ENCODE results near the gene CMTM7.
A peak's percentile ranks its signal among the peaks of the same experiment; 100 is the strongest.
"Not testable (repeated sequence)": the region's sequence is repeated elsewhere in the genome, so short reads cannot be mapped to it uniquely, and the experiment has no call there.

Gene CMTM7

GRCh38 chr3:32460817-32461496, 69.3 kb downstream of the CMTM7 start:
- not testable (repeated sequence) for DNase-seq (ENCODE audit: low read depth)

GRCh38 chr3:32462191-32462986, 70.7 kb downstream of the CMTM7 start:
- not testable (repeated sequence) for DNase-seq (ENCODE audit: low read depth)

- DNase-seq (ENCODE audit: low read depth): not testable (repeated sequence)
Measured at GRCh38 chr3:32463415-32463814, 71.8 kb downstream of the CMTM7 start.

DNA sequence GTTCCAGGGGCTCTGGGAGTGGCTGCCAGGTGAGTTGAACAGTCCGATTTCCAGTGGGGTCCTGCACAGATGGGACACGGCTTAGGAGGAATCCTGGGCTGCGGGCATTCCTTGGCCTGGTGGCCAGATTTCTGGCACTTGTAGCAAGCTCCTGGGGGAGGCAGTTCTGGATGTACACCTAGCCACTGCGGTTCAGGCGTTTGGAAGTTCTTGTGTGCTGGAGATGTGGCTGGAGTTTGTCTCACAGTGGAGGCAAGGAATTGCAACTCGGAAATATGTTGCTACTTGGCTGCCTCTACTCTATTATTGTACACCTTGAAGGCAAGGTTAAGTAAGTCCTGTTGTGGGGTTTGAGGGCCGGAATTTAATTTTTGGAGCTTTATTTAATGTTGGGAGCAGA, 73.1 kb downstream of the CMTM7 start:
- not testable (repeated sequence) for DNase-seq (ENCODE audit: low read depth)

DNA sequence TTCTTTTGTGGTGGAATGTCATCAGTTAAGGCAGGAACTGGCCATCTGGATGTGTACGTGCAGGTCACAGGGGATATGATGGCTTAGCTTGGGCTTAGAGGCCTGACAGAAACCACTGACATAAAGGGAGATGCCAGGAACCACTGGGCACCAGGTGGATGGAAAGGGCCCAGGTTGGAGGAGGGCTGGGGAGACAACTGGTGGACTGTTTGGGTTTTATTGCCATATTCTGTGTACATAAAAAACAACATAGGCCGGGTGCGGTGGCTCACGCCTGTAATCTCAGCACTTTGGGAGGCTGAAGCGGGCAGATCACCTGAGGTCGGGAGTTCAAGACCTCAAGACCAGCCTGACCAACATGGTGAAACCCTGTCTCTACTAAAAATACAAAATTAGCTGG, 75.2 kb downstream of the CMTM7 start:
- DNase-seq (ENCODE audit: low read depth): not testable (repeated sequence)

- DNase-seq (ENCODE audit: low read depth): peak; percentile 33
Measured at GRCh38 chr3:32467333-32468070, 75.8 kb downstream of the CMTM7 start.

GRCh38 chr3:32469151-32469874, 77.7 kb downstream of the CMTM7 start:
- no peak for DNase-seq (ENCODE audit: low read depth)

DNA sequence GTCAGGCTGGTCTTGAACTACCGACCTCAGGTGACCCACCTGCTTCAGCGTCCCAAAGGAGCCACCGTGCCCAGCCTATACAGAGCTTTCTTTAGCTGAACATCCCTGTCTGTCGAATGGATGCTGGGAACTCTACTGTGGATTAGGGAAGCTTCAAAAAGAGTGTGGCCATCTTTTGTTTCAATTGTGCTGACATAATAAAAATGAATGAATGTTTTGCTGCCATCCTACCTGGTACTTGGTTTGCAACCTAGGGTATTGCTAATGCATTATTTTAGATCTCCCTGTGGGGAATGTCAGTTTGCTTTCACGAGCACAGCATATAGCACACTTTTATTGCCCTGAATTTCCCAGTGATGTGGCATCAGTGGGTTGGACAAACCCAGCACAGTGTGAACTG, 78.7 kb downstream of the CMTM7 start:
- no peak for DNase-seq (ENCODE audit: low read depth)

DNA sequence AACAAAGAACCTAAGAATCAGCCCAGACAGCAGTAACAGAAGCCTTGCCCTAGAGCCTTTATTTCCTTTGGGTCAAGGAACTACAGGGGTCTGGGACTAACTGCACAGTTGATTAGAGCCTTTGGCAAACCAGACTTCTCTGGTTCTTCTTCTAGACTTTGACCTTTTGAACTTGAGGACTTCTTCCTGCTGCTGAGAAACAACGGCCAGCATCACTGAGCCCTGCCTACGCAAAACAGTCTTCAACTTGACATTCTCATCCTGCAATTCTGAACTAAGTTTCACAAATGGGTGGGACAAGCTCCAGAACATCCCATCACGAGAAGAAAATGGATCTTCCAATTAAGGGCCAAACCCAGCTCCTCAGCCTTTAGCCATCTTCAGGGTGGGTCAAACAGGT, 79.6 kb downstream of the CMTM7 start:
- DNase-seq (ENCODE audit: low read depth): no peak

DNA sequence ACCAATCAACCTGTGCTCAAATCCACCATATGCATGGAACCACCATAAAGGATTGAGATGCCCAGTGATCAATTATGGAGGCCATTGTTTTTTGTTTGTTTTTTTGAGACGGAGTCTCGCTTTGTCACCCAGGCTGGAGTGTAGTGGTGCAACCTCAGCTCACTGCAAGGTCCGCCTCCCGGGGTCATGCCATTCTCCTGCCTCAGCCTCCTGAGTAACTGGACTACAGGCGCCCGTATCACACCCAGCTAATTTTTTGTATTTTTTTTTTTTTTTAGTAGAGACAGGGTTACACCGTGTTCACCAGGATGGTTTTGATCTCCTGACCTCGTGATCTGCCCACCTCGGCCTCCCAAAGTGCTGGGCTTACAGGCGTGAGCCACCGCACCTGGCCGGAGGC, 80.5 kb downstream of the CMTM7 start:
- not testable (repeated sequence) for DNase-seq (ENCODE audit: low read depth)

- DNase-seq (ENCODE audit: low read depth): no peak
Measured at GRCh38 chr3:32474201-32474600, 82.5 kb downstream of the CMTM7 start.

- no peak for DNase-seq (ENCODE audit: low read depth)
Measured at GRCh38 chr3:32480604-32481003, 89.0 kb downstream of the CMTM7 start.

DNA sequence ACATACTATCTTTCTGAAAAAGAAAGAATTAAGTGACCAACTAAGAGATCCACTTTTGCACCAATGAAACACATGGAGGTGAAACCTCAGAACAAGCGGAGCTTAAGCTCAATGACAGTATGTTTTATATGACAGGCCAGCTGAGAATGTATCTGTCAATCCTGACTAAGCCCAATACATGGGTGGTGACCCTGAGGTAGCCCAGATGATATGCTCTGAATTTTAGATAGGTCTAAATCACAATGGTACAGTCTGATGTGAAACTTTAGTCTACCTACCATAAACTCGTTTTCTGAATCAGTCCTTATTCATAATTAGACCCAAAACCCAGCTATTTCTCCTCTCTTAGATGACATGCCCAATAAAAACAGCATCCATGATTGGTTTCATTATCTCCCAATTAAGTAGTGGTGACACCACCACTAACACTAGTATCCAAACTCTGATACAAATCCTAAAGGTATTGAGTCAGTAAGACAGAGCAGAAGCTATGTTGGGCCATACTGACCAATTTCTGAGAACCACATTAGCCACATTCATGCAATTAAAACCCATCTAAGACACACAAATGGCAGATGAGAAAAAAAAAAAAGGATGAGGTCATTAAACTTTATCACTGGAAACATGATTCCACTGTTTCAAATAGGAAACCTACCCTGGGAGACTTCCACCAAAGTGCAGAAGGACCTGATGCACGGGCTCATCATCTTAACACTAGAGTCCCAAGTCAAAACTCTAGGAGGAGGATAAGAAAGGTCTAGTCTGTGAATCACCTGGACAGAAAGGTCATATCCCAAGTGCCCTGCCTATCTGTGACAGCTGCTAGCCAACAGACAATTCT, 90.4 kb downstream of the CMTM7 start:
- no peak for DNase-seq (ENCODE audit: low read depth)

DNA sequence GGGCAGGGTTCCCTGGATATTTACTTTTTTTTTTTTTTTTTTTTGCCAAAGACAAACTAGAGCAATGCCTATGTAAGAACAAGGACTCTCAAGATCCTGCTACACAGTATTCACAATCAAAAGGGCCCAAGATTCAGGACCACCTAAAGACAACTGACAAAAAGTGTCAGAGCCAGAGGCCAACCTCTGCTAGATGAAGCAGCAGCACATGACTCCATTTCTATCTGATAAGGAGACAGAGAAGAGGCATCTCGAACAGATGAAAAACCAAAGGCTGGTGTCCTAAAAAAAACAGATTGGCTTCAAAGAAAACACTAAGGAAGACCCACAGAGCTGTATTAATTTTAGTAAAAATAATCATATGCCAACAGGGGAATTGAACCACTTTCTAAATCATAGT, 91.0 kb downstream of the CMTM7 start:
- no peak for DNase-seq (ENCODE audit: low read depth)

- DNase-seq (ENCODE audit: low read depth): no peak
Measured at GRCh38 chr3:32483772-32484171, 92.1 kb downstream of the CMTM7 start.

DNA sequence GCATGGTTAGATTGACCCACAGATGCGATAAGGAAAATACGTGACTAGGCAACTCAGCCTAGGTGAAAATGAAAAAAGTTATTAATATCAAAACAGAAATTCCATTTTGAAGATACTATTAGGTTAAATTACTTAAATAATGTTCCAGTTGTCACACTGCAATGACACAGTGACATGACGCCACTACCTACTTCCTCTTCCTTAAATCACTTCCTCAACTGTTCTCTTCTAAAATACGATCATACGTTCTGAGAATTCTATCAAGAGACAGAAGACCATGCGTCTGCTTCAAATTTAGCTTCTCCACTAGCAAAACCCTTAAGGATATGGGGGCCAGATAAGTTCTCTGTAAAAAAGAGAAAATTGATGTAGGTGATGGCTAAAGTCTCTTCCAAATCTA, 92.8 kb downstream of the CMTM7 start:
- no peak for DNase-seq (ENCODE audit: low read depth)

DNA sequence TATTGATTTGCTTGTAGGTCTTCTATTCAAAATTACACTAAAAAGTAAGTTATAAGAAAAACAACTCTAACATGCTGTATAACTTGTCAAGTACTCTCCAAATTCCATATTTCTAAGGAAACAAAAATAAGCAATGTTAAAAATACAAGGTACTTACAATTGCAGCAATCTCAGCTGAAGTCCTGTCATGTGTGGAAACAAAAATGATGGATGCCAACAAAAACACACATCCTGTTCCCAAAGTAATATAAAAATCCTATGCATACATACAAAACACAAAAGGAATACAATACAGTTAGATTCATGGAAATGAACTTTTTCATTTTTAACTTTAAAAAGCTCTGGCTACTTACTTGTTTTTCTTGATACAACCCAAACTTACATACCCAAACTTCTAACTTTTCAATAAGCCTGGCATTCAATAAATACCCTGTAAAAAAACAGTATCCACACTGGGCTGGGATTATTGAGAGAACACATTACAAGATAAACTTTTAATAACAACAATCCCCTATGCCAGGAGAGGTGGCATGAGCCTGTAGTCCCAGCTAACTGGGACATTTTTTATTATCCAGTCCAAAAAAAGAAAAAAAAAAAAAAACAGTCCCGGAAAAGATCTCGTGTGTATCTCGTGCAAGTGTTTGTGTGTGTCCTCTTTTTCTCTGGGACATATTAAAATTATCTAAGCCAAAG, 96.3 kb downstream of the CMTM7 start:
- no peak for DNase-seq (ENCODE audit: low read depth)

GRCh38 chr3:32488474-32489008, 96.9 kb downstream of the CMTM7 start:
- no peak for DNase-seq (ENCODE audit: low read depth)

DNA sequence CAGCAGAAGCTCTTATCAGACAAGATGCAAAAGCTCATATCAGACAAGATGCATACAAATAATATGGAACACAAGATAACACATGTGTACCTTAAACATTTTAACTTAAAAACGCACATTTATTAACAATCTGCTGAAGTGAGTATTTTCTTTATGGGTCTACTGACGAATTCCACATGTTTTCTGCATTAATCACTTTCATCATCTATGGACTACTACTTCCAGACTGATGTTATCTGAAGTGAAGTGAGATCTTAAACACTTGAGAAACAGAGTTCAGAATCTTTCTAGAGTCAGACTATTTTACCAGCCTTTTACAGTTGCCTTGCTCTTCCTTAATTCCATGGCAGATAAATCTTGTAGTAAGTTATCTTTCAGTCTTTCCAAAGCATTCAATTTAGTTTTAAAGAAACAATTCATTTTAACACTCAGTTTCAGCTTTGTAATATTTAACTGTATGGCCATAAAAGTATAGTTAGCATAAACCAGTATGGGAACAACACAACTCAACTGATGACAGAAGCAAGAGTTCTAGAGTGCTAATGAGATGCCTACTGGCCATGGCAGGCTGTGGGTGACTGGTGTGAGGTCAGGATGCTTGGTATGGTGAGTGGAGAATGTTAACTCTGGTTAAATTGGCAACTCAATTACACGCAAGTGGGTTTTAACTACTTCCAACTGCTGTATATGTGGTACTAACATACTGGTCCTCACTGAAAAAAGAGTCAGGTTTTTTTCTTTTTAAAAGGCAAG, 101.2 kb downstream of the CMTM7 start:
- DNase-seq (ENCODE audit: low read depth): no peak
